ENCODE results near the gene MTMR11.
"Not testable (repeated sequence)": the region's sequence is repeated elsewhere in the genome, so short reads cannot be mapped to it uniquely, and the experiment has no call there.

MTMR11 gene

DNA sequence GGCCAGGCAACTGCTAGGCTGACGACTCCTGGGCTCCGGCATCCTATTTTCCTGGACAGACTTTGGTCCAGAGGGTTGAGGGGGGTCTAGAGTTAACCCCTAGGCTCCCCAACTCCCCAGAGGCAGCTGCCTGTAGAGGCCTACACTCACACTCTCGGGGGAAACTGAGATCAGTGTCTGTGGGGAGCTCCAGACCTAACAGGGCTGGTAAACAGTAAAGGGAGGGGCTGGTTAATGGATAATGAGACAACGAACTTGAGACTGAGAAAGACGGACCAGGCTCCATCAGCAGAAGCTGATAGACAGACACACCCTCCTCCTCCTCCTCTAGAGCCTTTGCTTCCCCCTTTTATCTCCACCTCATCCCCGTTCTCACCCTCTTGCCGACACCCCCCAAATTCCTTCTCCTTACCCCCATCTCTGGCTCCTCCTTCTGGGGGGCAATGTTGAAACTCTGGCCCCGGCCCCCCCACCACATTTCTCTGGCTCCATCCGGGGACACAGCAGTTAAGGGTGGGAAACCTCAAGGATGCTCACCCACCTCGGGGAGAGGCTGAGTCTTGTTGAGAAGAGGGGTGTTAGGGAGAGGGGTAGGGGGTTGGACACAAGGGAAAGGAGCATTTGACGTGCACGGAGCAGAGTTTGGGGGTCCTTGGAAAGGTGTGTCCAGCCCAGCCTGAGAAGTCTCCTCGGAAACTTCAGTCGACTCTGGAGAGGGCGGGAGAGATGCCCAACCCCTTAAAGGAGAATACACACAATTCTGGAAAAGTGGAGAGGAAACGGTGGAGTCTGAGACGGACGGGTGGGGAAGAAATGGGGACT, at the start of gene MTMR11:
Gene MTMR11, minus strand, starts transcription at position 710 of the 822 bp plus-strand sequence. Its CDS starts 232 bp downstream, at position 478.
- no peak for DNase-seq

DNA sequence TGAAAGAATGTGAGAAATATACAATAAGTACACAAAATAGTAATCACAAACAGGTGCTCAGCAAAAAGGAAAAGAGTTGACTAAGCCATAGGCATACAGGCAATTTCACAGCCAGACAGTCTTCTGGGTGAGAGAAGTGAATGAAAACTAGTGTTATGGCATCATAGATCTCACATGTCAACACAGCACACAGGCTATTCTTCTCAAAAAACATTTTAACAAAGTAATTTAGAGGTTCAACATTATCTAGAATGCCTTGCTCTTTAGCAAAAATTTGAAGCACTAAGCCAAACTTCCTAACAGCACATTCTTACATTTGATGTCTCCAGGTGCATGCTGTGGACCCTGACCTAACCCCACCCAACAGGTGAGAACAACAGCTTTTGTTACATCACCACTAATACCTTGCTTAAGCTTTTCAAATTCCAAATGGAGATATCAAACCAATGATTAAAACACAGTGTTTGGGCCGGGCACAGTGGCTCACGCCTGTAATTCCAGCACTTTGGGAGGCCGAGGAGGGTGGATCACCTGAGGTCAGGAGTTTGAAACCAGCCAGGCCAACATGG, 43.4 kb upstream of the MTMR11 start:
- no peak for DNase-seq

DNA sequence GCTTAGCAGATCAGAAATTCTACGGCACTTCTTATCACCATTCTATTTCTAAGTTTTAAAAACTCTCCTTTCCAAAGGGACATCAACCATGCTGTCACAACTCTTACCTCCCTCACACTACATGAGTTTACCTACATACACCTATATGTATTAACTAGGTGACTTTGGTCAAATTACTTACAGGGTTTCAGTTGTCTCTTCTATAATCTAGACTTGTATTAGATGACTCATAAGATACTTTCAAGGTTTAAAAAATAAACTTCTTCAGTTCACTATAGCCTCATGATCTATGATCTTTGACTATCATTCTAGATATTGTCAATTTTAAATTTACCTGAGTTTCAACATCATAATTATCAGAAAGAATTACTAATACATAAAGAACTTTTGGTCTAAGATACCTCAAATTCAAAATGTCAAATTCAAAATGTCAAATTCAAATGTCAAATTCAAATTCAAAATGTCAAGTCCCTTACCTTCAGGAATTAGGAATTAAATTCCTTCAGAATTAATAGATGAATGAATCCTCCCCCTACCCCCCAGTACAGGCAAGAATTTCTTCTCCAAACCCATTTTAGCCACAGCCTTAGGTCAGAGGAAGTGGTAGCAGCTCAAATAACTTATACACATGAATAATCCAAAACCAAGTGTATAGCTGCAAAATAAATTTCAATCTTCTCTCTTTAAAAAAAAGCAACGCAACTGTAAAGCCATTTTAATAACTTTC, 42.7 kb upstream of the MTMR11 start:
- DNase-seq, result no peak

GRCh38 chr1:149978547-149979023, 41.9 kb upstream of the MTMR11 start:
- DNase-seq, result no peak

- peak; percentile 87 for DNase-seq
Measured at GRCh38 chr1:149977345-149977744, 40.7 kb upstream of the MTMR11 start.

DNA sequence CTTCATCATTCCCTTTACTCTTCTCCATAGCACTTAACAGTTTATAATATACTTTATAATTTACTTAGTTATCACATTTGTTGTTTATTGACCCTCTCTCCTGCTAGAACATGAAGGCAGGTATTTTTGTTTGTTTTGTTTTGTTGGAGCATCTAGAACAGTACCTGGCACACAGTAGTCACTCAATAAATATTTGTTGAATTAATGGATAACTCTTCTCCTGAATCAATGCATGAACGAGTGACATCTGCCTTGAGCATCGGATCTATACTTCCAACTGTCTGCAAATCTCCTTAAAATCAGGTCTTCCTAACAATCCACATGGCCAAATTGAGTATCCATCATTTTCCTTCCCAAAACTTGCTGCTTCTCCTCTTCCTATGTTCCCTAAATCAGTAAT, 35.9 kb upstream of the MTMR11 start:
- DNase-seq, result no peak

DNA sequence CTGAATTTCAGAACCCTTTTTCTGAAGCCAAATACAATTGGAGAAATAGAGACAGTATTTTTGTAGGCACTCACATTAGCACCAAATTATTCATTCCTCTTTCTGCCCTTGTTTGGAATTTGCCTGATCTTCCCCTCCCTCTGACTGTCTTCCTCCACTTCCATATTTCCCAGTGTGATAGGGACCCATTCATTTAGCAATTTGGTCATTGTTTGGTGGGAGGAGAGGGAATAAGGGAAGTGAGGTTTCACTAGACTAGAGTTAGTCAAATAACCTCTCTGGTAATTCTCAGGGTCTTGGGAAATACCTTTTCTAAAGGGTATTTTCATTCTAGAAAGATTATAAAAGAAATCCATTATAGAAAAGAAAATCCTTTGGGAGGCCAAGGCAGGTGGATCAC, 31.0 kb upstream of the MTMR11 start:
- no peak for DNase-seq

- DNase-seq, result no peak
Measured at GRCh38 chr1:149967041-149967440, 30.4 kb upstream of the MTMR11 start.

GRCh38 chr1:149966405-149966804, 29.7 kb upstream of the MTMR11 start:
- no peak for DNase-seq

DNA sequence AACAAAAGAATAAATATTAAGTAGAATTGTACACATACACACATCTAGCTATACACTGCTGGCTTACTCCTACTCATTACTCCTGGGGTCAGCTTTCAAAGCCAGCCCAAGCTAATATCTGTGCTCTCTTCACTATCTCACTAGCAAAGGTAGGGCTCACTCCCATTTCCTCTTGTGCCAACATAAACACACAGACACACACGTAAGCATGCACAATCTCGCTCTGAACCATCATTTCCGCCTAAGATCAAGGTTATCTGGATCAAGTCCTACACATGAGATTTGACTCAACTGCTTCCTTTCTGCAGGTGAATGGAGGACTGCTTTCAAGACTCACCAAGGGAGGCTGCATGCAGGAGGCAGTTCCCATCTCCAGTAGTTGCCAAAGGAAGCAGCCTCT, 28.8 kb upstream of the MTMR11 start:
- DNase-seq, result no peak

DNA sequence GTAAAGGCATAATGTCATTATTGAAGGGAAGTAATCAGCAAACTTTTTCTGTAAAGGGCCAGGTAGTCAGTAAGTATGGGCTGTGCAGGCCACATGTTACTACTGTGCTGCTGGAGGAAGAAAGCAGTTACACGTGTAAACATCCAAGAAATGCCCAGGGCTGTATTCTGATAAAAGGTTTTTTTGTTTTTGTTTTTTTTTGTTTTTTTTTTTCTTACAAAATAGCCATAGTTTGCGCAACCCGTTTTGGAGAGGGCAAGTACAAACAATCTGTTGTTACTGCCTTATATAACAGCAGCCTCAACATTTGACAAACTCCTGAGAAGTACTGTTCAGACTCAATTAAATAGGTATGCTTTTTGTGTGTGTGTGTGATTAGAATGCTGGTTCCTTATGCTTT, 26.7 kb upstream of the MTMR11 start:
- no peak for DNase-seq

DNA sequence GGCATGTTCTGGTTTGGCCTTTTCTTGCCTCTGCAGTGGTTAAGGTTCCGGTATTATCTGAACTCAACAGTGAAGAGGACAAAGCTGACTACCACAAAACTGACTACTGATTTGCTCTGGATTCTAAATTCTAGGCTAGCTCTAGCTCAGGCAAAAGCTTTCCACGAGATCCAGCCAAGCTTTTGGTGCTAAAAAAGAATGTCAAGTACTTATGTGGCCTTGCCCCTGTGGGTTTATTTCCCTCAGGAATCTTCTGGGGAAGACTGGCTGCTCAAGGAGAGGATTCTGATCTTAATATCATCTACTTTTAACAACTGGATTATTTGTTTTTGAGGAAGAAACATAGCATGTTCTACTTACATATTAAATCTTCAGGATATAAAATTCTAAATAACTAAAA, 26.1 kb upstream of the MTMR11 start:
- DNase-seq, result no peak

DNA sequence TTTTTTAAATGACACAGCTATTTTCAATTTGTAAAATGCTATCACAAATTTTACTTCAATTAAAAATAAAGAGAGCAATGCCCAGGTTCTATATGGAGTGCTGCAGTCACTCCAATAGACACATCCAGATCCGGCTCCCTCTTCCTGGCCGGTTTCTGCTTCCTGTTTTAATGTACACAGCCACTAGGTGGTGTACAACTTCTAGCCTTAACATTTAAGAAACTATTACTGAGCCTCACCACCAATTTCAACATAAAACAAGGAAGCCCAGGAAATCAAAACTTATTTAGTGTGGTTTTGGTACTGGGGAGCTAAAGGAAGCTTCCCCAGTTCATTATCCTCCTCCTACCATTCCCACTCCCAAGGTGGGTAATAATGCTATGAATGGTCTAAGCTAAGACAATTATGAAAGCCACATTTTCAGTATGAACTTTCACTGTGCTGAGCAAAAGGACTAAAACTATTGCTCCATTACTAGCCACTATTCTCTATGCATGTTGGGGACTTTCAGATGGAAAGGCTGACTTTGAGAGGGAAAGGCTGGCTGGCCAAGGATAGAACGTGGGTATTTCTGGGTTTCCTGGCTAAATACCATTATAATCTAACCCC, 25.5 kb upstream of the MTMR11 start:
- DNase-seq, result peak; percentile 57

GRCh38 chr1:149957548-149957947, 20.9 kb upstream of the MTMR11 start:
- DNase-seq, result not testable (repeated sequence)

DNA sequence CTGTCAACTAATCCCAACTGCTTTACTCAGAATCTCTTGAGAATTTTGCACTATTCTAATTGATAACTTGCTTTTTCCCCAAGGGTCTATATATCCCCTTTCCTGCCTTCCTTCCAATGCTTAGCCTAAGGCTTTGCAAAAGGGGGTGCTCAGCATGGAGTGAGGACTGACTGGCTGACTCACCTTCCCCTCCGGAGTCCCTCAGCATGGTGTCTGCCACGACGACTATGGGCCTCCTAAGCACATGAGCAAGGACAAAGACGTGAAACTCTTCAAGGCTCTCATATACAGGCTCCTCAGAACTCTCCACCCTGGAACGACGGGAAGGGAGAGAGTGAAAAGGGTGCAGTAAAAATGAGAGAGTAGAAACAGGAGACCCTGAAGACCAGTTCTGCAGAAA, 13.2 kb upstream of the MTMR11 start:
- no peak for DNase-seq

GRCh38 chr1:149945206-149945605, 8.5 kb upstream of the MTMR11 start:
- no peak for DNase-seq

DNA sequence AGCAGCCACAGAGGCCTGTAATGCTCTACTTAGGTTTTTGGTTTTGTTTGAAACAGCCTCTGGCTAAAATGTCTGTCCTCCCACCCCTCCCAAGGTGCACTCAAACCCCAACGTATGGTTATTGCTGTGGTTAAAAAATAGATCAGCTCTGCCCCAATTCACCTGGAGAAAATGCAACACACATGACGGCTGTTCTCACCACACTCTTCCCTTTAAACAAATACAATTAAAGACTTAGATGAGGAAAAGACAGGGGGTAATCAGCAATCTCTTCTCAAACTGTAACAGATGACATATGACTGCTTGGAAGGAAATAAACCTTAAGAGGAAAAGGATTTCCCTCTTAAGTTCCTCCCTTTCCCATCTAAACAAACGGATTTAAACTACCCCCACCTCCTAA, 6.2 kb upstream of the MTMR11 start:
- DNase-seq, result no peak

DNA sequence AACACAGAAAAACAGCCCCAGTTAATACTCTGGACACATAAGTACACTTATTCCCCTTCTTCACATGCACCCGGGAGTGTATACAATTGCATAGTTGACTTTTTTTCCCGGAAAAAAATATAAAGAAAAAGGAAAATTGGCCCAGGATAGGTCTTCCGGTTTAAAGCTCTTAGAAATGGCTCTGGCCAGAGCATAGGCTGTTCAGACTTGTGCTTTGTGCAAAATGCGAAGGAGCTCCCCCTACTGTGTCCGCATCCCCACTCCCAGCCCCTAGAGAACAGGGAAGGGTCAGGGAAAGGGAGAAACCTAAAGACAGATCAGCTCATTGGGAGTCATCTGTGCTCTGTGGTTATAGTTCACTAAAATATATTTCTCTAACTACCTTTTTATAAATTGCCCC, 5.5 kb upstream of the MTMR11 start:
- DNase-seq, result no peak

DNA sequence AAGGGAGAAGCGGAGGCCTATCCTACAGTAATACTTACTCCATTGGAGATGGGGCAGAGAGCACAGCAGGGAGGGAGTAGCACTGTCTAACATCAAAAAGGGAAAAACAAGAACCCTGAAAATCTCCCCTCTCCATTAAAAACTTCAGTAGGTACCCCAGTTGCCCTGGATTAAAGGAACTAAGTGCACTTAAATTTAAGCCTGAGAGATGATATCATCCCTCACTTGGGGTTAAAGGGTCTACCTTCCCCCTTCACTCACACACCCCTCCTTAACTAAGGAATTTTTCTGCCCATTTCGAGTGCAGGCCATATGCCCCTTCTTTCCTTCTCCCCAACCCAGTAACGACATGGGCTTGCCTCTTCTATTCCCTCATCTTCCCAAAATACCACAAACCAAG, 3.7 kb upstream of the MTMR11 start:
- DNase-seq, result no peak

DNA sequence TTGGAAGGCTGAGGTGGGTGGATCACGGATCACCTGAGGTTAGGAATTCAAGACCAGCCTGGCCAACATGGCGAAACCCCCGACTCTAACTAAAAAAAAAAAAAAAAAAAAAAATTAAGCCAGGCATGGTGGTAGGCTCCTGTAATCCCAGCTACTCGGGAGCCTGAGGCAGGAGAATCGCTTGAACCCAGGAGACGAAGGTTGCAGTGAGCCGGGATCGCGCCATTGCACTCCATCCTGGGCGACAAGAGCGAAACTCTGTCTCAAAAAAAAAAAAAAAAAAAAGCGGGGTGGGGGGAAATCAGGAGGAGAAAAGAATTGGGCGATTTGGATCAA, 2.0 kb upstream of the MTMR11 start:
- not testable (repeated sequence) for DNase-seq

GRCh38 chr1:149937759-149938158, 1.1 kb upstream of the MTMR11 start:
- no peak for DNase-seq

DNA sequence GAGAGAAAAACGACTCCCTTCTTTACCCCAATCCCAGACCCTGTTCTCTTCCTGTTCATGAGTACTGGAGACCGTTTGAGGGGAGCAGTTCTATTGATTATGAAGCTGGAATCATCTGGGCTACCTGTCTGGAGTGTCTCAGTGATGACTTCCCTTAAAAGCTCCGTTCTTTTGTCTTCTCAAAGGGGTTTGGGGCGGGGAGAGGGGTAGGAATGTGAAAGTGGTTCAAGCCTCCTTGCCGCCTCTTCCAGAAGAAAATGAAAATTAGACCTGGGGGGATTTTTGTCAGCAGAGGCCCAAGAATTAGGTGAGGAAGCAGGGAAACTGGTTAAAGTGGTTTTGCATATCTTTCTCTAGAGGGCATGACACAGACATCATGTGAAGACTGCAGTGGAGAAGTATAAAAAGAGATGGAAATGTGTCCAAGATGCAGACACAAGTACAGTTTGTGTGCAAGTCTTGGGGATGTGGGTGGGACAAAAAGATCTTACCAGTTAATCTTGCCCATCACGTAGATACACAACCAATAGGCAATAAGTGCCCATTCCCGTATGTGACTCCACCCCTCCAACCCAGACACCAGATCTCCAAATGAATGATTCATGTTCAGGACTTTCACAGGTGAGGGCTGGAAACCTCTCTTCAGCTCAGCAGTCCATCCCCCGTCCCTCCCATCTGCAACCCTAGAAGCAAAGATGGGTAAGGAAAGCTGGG, 470 bp upstream of the MTMR11 start:
- DNase-seq, result no peak

DNA sequence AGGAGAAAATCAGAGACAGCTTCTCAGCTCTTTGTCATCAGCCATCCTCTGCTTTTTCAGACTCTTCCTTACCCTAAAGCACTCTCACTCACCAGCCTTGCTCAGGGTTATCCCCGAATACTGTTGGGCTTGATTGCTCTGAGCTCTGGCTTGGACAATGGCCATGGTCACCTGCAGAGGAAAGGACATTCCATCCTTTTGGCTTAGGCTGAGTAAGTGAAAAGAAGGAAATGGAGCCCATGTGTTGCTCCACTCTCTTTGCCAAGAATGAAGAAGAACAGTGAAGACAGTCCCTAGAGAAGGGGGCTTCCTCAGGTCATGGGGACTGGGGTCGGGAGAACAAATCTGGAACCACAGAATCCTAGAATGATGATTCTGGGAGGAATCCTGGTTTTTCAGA, 2.3 kb downstream of the MTMR11 start:
- no peak for DNase-seq

Measured in NCI-H2029 treated with DMSO at 0.1 percent for 48 hours (cell line).